H9 (cell line): ENCODE results near the gene ADARB2. TPM values are rescaled to one million over a fixed set of nuclear protein-coding genes. Genes with fewer than 3 reads are reported as not detected.

ENCODE experiments used
- DNase-seq: peaks from one replicate; pipeline ENCODE4 v3.0.0-alpha.2; 2017
- H2AFZ ChIP-seq: one replicate; pipeline ENCODE4 v1.6.1; 2013; ENCODE audit warnings: mild to moderate bottlenecking, low read length, control low read depth, moderate library complexity
- H2AK5ac ChIP-seq: 2 replicates; pipeline ENCODE4 v1.6.1; 2013; ENCODE audit warnings: low read length, control low read depth, mixed read lengths; ENCODE audit not compliant: insufficient read length
- H2BK120ac ChIP-seq: one replicate; pipeline ENCODE4 v1.6.1; 2013; ENCODE audit warnings: low read depth, mild to moderate bottlenecking, low read length, control low read depth, inconsistent platforms; ENCODE audit not compliant: poor library complexity, severe bottlenecking
- H2BK12ac ChIP-seq: 2 replicates; pipeline ENCODE4 v1.6.1; 2013; ENCODE audit warnings: low read length, control low read depth, mixed read lengths, low read depth; ENCODE audit not compliant: insufficient read length
- H2BK15ac ChIP-seq: 2 replicates; pipeline ENCODE4 v1.6.1; 2013; ENCODE audit warnings: low read depth, low read length, control low read depth
- H2BK20ac ChIP-seq: one replicate; pipeline ENCODE4 v1.6.1; 2013; ENCODE audit warnings: low read depth, mild to moderate bottlenecking, low read length, control low read depth, inconsistent platforms; ENCODE audit not compliant: poor library complexity, severe bottlenecking
- H2BK5ac ChIP-seq: 2 replicates; pipeline ENCODE4 v1.6.1; 2013; ENCODE audit warnings: low read length, control low read depth, mixed read lengths; ENCODE audit not compliant: insufficient read length
- H3K14ac ChIP-seq: 2 replicates; pipeline ENCODE4 v1.6.1; 2013; ENCODE audit warnings: low read length, control low read depth; ENCODE audit not compliant: insufficient read depth
- H3K18ac ChIP-seq: 2 replicates; pipeline ENCODE4 v1.6.1; 2013; ENCODE audit warnings: low read depth, mild to moderate bottlenecking, mixed read lengths, low read length, control low read depth; ENCODE audit not compliant: insufficient read length
- H3K23ac ChIP-seq: 2 replicates; pipeline ENCODE4 v1.6.1; 2013; ENCODE audit warnings: low read length, control low read depth, mixed read lengths, low read depth; ENCODE audit not compliant: insufficient read length
- H3K23me2 ChIP-seq: 2 replicates; pipeline ENCODE4 v1.6.1; 2013; ENCODE audit warnings: low read depth, mild to moderate bottlenecking, mixed read lengths, low read length, control low read depth; ENCODE audit not compliant: insufficient read length, poor library complexity, severe bottlenecking
- H3K27ac ChIP-seq: 2 replicates; pipeline ENCODE4 v1.5.1; 2013; ENCODE audit warnings: low read length, control low read depth, mixed read lengths, low read depth; ENCODE audit not compliant: insufficient read length
- H3K27me3 ChIP-seq: 2 replicates; pipeline ENCODE4 v1.6.1; 2013; ENCODE audit warnings: low read length, control low read depth, inconsistent platforms; ENCODE audit not compliant: insufficient read depth
- H3K4ac ChIP-seq: 2 replicates; pipeline ENCODE4 v1.6.1; 2013; ENCODE audit warnings: low read depth, mild to moderate bottlenecking, control low read depth, inconsistent platforms, low read length, moderate library complexity
- H3K4me1 ChIP-seq: 2 replicates; pipeline ENCODE4 v1.6.1; 2013; ENCODE audit warnings: low read length, control low read depth, inconsistent platforms; ENCODE audit not compliant: insufficient read depth
- H3K4me2 ChIP-seq: 2 replicates; pipeline ENCODE4 v1.6.1; 2013; ENCODE audit warnings: low read length, control low read depth, mixed read lengths; ENCODE audit not compliant: insufficient read length, insufficient read depth
- H3K56ac ChIP-seq: 2 replicates; pipeline ENCODE4 v1.6.1; 2013; ENCODE audit warnings: low read depth, mild to moderate bottlenecking, mixed read lengths, low read length, control low read depth; ENCODE audit not compliant: insufficient read length
- H3K79me1 ChIP-seq: 2 replicates; pipeline ENCODE4 v1.6.1; 2013; ENCODE audit warnings: low read depth, mild to moderate bottlenecking, moderate library complexity, low read length, control low read depth, inconsistent platforms; ENCODE audit not compliant: insufficient read depth, poor library complexity, severe bottlenecking
- H3K79me2 ChIP-seq: 2 replicates; pipeline ENCODE4 v1.6.1; 2013; ENCODE audit warnings: low read length, control low read depth, inconsistent platforms; ENCODE audit not compliant: insufficient read depth
- H3K9ac ChIP-seq: 2 replicates; pipeline ENCODE4 v1.6.1; 2013; ENCODE audit warnings: low read length, control low read depth, mixed read lengths; ENCODE audit not compliant: insufficient read length; ENCODE audit errors: extremely low read depth
- H3K9me3 ChIP-seq: one replicate; pipeline ENCODE4 v1.6.1; 2013; ENCODE audit warnings: low read depth, low read length, inconsistent platforms; ENCODE audit not compliant: control insufficient read depth
- H3T11ph ChIP-seq: one replicate; pipeline ENCODE4 v1.6.1; 2013; ENCODE audit warnings: mild to moderate bottlenecking, low read length, control low read depth, inconsistent platforms
- H4K20me1 ChIP-seq: one replicate; pipeline ENCODE4 v1.6.1; 2013; ENCODE audit not compliant: control insufficient read depth, insufficient read length, insufficient read depth
- H4K5ac ChIP-seq: 2 replicates; pipeline ENCODE4 v1.6.1; 2013; ENCODE audit warnings: low read depth, mild to moderate bottlenecking, mixed read lengths, low read length, control low read depth; ENCODE audit not compliant: insufficient read length
- H4K8ac ChIP-seq: replicated peaks from 2 replicates; pipeline ENCODE4 v1.6.1; 2013; ENCODE audit warnings: low read length, control low read depth, mixed read lengths, low read depth; ENCODE audit not compliant: insufficient read length
- H4K91ac ChIP-seq: 2 replicates; pipeline ENCODE4 v1.6.1; 2013; ENCODE audit warnings: low read depth, mild to moderate bottlenecking, moderate library complexity, mixed read lengths, low read length, control low read depth; ENCODE audit not compliant: insufficient read length
- H3K27ac Mint-ChIP-seq, 3 experiments: 2 replicates in 2 of 3; 3 replicates in 1 of 3; pipeline ENCODE4 v1.8.0; 2020 to 2021; ENCODE audit warnings: mixed read lengths in 3 of 3, mild to moderate bottlenecking in 1 of 3, moderate library complexity in 1 of 3
- H3K27me3 Mint-ChIP-seq: 2 replicates; pipeline ENCODE4 v1.8.0; 2021; ENCODE audit warnings: low read depth, mild to moderate bottlenecking, moderate library complexity, mixed read lengths
- H3K36me3 Mint-ChIP-seq, 3 experiments: 2 replicates in 2 of 3; 3 replicates in 1 of 3; pipeline ENCODE4 v1.8.0; 2020 to 2021; ENCODE audit warnings: low read depth in 3 of 3, mixed read lengths in 3 of 3; ENCODE audit not compliant: insufficient read depth in 1 of 3
- H3K4me1 Mint-ChIP-seq, 2 experiments: 2 replicates each; pipeline ENCODE4 v1.8.0; 2020; ENCODE audit warnings: mixed read lengths in 2 of 2
- H3K4me3 Mint-ChIP-seq, 2 experiments: 2 replicates in 1 of 2; 3 replicates in 1 of 2; pipeline ENCODE4 v1.8.0; 2020 to 2021; ENCODE audit warnings: mild to moderate bottlenecking in 2 of 2, mixed read lengths in 2 of 2, moderate library complexity in 1 of 2
- H3K9me3 Mint-ChIP-seq, 2 experiments: 2 replicates in 1 of 2; 3 replicates in 1 of 2; pipeline ENCODE4 v1.8.0; 2020; ENCODE audit warnings: mild to moderate bottlenecking in 2 of 2, mixed read lengths in 2 of 2, moderate library complexity in 1 of 2
- CTCF ChIP-seq: fragments of 200-600 bp; sonication (generic); conservative IDR thresholded peaks from 3 replicates; pipeline ENCODE4 v1.8.0; 2021; ENCODE audit warnings: antibody characterized with exemption, mild to moderate bottlenecking
- WGBS: extraction: QIAGEN DNeasy Blood & Tissue Kit; methylation state at CpG from one replicate; pipeline ENCODE4 v1.1.7; 2013; ENCODE audit warnings: missing lambda C conversion rate, low lambda C conversion rate, mixed read lengths; ENCODE audit not compliant: insufficient read length; ENCODE audit errors: extremely low coverage; 5-methylcytosine and 5-hydroxymethylcytosine counted together
- total RNA-seq: library from RNA; stranded (reverse); gene quantifications from 2 replicates; pipeline ENCODE4 v1.2.1, GENCODE V29; 2021

Gene ADARB2
- total RNA-seq, 1 experiment from 2014 or later: 0.87 TPM

- Mint-ChIP-seq H3K27me3 (peaks cover 5% of the 10 kb centered on the region; the same call in 1 of the 2 replicates), H3K4me3 (no peak overlapping the region), H3K4me1 (peaks cover 12% of the 10 kb centered on the region in 2 experiments), H3K27ac (peak overlapping the region in 1 of 3 experiments; percentile 81; a peak in 1 of 7 replicates), H3K9me3 (no peaks in the 10 kb centered on the region), H3K36me3 (no peaks in the 10 kb centered on the region; a peak in 1 of 7 replicates)
- Histone ChIP-seq H3K27ac (no peak overlapping the region), H3K79me1 (no peaks in the 10 kb centered on the region), H4K8ac (no peak overlapping the region), H2BK120ac (no peak overlapping the region), H3K27me3 (no peaks in the 10 kb centered on the region), H4K5ac (no peak overlapping the region), H3T11ph (no peak overlapping the region), H3K79me2 (no peaks in the 10 kb centered on the region), H2BK12ac (no peak overlapping the region), H2BK5ac (no peak overlapping the region), H3K9ac (no peak overlapping the region), H3K18ac (no peak overlapping the region), H4K91ac (no peak overlapping the region), H3K14ac (no peak overlapping the region), H3K23ac (no peak overlapping the region), H3K4ac (no peak overlapping the region), H3K56ac (no peak overlapping the region), H3K4me1 (0 out of 2 replicates have a peak, but pooled peaks cover 2% of the 10 kb centered on the region), H2BK20ac (no peak overlapping the region), H2AK5ac (no peak overlapping the region), H3K9me3 (no peaks in the 10 kb centered on the region), H4K20me1 (no peaks in the 10 kb centered on the region), H3K23me2 (no peaks in the 10 kb centered on the region), H3K4me2 (no peak overlapping the region), H2AFZ (no peak overlapping the region), H2BK15ac (no peak overlapping the region)
- DNase-seq: no peak
- TF ChIP-seq CTCF: peak; percentile 22; the same call in 1 of the 3 replicates
- no CpG with 5 or more reads among the region's 19 CpGs for WGBS
Measured at GRCh38 chr10:1465993-1466764, 271.1 kb downstream of the ADARB2 start.
